ENCODE measurements around the gene TUBA1C. TPM values are rescaled to one million over a fixed set of nuclear protein-coding genes. Genes with fewer than 3 reads are reported as not detected.

TUBA1C gene
- total RNA-seq, 1 experiment from 2014 or later = 1,698 TPM

DNA sequence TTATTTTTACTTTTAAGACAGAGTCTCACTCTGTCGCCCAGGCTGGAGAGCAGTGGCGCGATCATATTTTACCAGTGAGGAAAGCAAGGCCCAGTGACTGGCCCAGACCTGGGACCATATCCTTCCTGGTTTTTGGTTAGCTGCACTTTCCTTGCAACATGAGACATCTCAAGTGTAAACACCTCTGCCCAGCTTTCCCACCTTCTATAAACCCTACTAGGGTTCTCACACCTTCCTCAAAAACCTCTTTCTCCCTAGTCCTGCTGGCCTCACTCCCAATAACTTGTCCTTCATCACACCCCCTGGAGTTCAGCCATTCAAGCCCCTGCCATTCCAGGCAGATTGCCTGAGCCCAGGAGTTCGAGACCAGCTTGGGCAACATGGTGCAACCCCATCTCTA lies 19.8 kb downstream of the TUBA1C start:
- Histone ChIP-seq H3K36me3 (replicated peaks; ENCODE audit: control insufficient read depth, insufficient read depth, low read length) (no peaks in the 10 kb centered on the region), H3K27me3 (ENCODE audit: control insufficient read depth, insufficient read depth, low read length) (peaks cover 7% of the 10 kb centered on the region; the same call in 1 of the 2 replicates)
- no peak for DNase-seq

DNA sequence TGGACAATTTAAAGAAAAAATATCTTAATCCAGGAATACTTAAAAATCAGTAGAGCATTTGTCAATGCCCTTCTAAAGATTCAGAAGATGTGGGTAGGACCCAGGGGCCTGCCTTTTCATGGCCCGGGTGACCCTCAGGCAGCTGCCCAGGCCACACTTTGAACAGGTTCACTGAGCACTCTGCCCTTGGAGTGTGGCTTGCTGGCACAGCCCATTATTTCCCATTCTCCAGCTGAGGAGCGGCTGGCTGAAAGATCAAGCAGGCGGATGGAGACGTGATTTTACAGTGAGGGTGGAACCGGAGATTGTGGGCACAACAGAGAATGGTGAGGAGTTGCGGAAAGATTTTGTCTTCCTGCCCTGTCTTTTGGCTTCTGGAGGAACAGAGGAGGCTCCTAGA lies 23.0 kb downstream of the TUBA1C start:
- no peak overlapping the region for H3K4me3 ChIP-seq (ENCODE audit: insufficient read depth, low read depth, low read length)
- DNase-seq = no peak
- no peaks in the 10 kb centered on the region for H3K36me3 ChIP-seq (replicated peaks; ENCODE audit: control insufficient read depth, insufficient read depth, low read length)
- H3K27me3 ChIP-seq (ENCODE audit: control insufficient read depth, insufficient read depth, low read length) = peaks cover 17% of the 10 kb centered on the region

More for the DNA sequence above, 19.8 kb downstream of the TUBA1C start:
- H3K4me3 ChIP-seq (ENCODE audit: insufficient read depth, low read depth, low read length) = no peak overlapping the region

DNA sequence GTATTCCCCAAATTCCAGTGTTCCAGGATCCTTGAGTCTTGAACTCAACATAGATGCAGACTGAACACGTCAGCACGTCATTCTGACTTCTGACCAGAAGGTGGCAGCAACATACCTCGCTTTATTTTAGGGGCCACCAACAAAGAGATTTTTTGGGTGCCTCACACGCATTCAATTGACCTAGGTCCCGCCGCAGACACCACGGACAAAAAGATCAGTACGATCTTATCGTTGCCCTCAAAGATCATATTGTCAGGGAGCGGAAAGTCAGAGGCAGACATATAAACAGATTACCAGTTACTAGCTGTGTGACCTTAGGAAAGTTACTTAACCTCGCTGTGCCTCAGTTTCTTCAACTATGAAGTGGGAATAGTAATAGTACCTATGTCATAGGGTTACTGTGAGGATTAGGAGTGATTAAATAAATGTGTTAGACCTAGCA lies 23.6 kb downstream of the TUBA1C start:
- Histone ChIP-seq H3K36me3 (replicated peaks; ENCODE audit: control insufficient read depth, insufficient read depth, low read length) (no peaks in the 10 kb centered on the region), H3K4me3 (ENCODE audit: insufficient read depth, low read depth, low read length) (no peak overlapping the region), H3K27me3 (ENCODE audit: control insufficient read depth, insufficient read depth, low read length) (peaks cover 23% of the 10 kb centered on the region)
- peak; percentile 82 for DNase-seq

DNA sequence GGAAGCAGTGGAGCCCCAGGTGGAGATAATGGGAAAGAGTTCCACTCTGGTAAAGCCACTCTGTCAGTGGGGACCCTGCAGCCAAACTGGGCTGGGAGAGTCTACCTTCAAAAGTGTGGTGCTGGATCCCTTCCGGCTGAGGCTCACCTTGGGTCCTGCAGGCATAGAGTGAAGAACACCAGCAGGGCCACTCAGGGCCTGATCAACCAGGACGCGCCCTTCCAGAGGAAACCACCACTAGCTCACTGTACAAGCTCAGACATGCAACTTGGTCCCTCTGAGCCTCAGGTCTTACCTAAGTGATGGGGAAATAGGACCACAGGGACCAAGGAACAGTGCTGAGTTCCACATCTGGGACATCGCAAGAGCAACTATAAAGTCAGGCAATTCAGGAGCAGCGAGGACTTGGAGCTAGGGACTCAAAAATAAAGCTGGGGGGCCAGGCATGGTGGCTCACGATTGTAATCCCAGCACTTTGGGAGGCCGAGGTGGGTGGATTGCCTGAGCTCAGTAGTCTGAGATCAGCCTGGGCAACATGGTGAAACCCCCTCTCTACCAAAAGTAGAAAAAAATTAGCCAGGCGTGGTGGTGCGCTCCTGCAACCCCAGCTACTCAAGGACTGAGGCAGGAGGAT lies 24.2 kb downstream of the TUBA1C start:
- Histone ChIP-seq H3K36me3 (replicated peaks; ENCODE audit: control insufficient read depth, insufficient read depth, low read length) (no peaks in the 10 kb centered on the region), H3K4me3 (ENCODE audit: insufficient read depth, low read depth, low read length) (no peak overlapping the region), H3K27me3 (ENCODE audit: control insufficient read depth, insufficient read depth, low read length) (peaks cover 29% of the 10 kb centered on the region)
- DNase-seq = no peak

DNA sequence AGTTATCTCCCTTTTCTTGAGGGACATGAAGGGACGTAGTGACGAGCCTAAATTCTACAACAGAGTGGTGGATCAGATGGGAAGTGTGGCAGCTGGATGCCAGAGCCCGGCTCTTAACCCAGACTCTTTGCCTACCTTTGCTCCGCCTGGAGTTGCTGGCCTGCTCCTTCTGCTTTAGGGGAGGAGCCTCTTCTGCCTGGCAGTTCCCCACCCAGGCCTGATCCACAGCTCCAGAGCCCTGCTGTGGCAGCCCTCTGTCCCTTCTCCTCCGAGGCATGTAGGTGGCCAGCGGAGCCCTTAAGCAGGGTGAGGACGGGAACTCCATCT lies 27.8 kb downstream of the TUBA1C start:
- no peak for DNase-seq
- Histone ChIP-seq H3K4me3 (ENCODE audit: insufficient read depth, low read depth, low read length) (no peak overlapping the region; the same call in 1 of the 2 replicates), H3K36me3 (replicated peaks; ENCODE audit: control insufficient read depth, insufficient read depth, low read length) (no peaks in the 10 kb centered on the region), H3K27me3 (ENCODE audit: control insufficient read depth, insufficient read depth, low read length) (peaks cover 63% of the 10 kb centered on the region)

DNA sequence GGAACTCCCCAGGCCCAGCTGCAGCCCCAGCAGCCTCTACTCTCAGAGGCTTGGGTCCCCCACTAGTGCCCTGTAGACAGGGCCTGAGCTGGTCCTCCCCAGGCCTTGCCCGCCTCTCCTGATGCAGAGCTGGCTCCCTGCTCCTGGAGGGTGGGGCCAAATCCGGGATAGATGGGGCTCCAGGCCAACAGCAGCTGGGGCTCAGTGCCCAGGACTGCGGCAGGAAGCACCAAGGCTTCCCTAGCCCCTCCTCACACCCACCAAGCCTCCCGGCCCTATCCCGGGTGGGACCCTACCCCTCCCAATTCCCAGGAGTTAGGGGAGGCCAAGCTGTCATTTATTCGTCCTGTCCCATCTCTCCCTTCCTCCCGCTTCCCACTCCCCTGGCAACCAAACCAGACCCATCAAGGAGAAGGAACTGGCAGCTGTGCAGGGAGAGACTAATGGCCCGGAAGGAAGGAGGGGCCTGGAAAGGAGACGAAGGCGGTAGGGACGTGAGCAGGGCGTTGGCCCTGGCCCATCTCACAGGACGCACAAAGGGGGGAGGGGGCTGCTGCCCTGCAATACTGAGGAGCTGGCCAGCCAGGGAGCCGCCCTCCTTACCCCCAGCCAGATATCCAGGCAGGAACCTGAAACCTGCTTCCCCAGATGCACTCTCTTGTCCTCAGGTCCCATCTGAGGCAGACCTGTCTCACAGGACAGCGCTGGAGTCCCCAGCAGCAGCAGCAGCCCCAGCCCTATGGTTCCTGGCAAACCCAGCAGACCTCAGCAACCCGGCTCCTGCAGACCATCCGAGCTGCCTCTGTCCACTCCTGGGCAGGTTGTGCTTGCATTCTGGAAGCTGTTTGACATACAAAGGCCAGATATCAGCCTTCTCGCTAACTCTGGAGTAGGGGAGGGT lies 28.4 kb downstream of the TUBA1C start:
- Histone ChIP-seq H3K4me3 (ENCODE audit: insufficient read depth, low read depth, low read length) (peak overlapping the region; percentile 16; the same call in 1 of the 2 replicates), H3K36me3 (replicated peaks; ENCODE audit: control insufficient read depth, insufficient read depth, low read length) (no peaks in the 10 kb centered on the region), H3K27me3 (ENCODE audit: control insufficient read depth, insufficient read depth, low read length) (peaks cover 67% of the 10 kb centered on the region)
- DNase-seq = peak; percentile 70

DNA sequence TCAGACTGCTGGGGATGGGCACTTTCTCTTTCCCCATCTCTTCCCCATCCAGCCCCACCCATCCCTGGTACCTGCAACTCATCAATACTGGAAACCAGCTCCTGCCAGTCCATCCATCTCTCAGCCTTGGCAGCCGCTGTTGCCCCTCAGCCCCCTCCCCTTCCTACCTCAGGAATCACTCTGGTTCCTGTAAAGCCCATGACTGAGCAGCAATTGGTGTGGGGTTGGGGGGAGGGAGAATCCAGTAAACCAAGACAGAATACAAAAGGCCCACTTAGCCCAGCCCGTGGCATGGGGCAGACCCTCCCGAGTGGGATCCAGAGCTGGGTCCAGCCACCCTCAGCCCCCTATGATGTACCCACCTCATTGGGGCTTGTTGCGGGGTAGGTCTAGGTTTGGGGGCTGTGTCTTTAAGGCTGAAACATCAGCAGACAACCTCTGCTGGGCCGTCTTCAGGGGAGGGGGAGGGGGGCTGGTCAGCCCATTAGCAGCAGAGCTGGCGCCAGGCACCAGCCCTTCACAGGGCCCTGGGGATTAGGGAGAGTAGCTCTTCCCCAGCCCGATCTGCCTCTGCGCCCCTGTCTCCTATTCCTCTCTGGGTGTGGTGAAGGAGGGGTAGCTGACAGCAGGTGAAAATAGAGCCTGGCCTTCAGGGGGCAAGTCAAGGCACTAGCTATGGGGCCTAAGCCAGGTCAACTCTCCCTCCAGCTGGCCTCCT lies 29.4 kb downstream of the TUBA1C start:
- Histone ChIP-seq H3K27me3 (ENCODE audit: control insufficient read depth, insufficient read depth, low read length) (peaks cover 69% of the 10 kb centered on the region), H3K36me3 (replicated peaks; ENCODE audit: control insufficient read depth, insufficient read depth, low read length) (no peaks in the 10 kb centered on the region), H3K4me3 (ENCODE audit: insufficient read depth, low read depth, low read length) (no peak overlapping the region)
- peak; percentile 66 for DNase-seq

DNA sequence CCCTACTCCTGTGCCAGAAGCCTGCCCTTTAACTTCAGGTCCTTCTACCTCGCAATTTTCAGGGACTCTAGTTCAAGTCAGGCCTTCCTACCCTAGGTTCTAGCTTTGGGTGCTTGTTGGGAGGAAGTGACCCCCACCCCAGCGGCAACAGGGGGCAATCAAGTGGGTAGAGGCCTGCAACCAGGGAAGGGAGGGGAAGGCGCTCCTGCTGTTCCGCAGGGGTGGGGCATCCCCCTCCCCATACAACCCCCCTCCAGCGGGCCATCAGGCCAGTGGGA lies 29.9 kb downstream of the TUBA1C start:
- peaks cover 69% of the 10 kb centered on the region for H3K27me3 ChIP-seq (ENCODE audit: control insufficient read depth, insufficient read depth, low read length)
- H3K36me3 ChIP-seq (replicated peaks; ENCODE audit: control insufficient read depth, insufficient read depth, low read length) = no peaks in the 10 kb centered on the region
- no peak overlapping the region; the same call in 1 of the 2 replicates for H3K4me3 ChIP-seq (ENCODE audit: insufficient read depth, low read depth, low read length)
- no peak for DNase-seq

DNA sequence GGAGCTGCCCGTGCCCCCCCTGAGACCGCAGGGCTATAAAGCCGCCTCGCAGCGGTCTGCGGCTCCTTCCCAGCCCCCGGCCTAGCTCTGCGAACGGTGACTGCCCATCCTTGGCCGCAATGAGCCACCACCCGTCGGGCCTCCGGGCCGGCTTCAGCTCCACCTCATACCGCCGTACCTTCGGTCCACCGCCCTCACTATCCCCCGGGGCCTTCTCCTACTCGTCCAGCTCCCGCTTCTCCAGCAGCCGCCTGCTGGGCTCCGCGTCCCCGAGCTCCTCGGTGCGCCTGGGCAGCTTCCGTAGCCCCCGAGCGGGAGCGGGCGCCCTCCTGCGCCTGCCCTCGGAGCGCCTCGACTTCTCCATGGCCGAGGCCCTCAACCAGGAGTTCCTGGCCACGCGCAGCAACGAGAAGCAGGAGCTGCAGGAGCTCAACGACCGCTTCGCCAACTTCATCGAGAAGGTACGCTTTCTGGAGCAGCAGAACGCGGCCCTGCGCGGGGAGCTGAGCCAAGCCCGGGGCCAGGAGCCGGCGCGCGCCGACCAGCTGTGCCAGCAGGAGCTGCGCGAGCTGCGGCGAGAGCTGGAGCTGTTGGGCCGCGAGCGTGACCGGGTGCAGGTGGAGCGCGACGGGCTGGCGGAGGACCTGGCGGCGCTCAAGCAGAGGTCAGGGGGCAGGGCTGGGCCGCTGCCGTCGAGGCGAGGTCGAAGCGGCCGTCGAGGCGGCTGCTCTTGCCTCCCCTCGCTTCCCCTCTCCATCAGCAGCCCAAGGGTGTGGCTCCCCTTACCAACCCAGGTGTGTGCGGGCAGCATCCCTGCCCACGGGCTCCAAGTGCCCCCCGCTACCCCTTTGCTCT lies 30.4 kb downstream of the TUBA1C start, which contains the start of gene PRPH:
TSS of gene PRPH (plus strand) at position 66 of the 855 bp plus-strand sequence. CDS start at position 120, 54 bp downstream.
- peak; percentile 78 for DNase-seq
- Histone ChIP-seq H3K4me3 (ENCODE audit: insufficient read depth, low read depth, low read length) (peak within 1 kb of the TSS; percentile 23), H3K27me3 (ENCODE audit: control insufficient read depth, insufficient read depth, low read length) (peaks cover 69% of the 10 kb centered on the region), H3K36me3 (replicated peaks; ENCODE audit: control insufficient read depth, insufficient read depth, low read length) (no peaks in the 10 kb centered on the region)

DNA sequence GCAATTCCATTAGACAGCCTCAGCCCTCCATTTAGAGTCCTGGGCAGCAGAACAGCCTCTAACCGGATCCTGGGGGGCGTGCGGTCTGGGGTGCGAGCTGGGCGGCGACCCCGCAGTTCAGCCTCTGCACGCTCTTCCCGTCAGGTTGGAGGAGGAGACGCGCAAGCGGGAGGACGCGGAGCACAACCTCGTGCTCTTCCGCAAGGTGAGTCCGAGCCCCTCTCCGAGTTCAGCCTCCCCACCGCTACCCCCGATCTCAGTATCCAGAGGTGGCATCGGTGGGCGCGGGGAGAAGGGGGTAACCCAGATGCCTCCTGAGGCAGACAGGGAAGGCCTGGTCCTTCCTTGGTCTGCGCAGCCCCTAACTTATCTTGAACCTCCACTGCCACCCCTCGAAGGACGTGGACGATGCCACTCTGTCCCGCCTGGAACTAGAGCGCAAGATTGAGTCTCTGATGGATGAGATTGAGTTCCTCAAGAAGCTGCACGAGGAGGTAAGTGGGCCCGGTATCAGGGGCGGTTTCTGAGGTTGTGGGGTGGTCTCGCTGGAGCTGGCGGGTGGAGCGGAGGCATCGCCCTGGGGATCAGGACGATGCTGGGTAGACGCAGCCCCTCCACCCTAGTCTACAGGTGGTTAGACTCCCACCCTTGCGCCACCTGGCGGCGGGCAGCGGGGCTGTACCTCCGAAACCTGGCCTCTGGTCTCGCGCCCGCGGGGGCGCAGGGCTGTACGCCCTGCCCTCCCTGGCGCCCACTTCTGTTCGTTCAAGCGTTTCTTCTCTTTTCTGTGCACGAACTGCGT lies 31.4 kb downstream of the TUBA1C start:
- H3K4me3 ChIP-seq (ENCODE audit: insufficient read depth, low read depth, low read length) = peak overlapping the region; percentile 34; the same call in 1 of the 2 replicates

DNA sequence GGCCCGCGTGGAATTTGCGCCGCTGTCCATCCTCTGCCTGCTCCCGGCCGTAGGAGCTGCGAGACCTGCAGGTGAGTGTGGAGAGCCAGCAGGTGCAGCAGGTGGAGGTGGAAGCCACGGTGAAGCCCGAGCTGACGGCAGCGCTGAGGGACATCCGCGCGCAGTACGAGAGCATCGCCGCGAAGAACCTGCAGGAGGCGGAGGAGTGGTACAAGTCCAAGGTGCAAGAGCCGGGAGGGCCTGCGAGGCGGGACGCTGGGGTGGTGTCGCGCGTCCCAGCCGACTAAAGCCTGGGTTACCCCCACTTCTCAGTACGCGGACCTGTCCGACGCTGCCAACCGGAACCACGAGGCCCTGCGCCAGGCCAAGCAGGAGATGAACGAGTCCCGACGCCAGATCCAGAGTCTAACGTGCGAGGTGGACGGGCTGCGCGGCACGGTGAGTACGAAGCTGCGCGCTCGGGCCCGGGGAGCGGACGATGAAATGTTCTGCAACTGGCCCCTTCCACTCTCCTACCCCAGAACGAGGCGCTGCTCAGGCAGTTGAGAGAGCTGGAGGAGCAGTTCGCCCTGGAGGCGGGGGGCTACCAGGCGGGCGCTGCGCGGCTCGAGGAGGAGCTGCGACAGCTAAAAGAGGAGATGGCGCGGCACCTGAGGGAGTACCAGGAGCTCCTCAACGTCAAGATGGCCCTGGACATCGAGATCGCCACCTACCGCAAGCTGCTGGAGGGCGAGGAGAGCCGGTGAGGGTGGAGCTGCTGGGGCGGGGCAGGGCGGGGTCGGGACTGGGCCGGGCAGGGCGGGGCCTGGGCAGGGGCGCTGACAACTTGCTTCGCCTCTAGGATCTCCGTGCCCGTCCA lies 32.2 kb downstream of the TUBA1C start:
- Histone ChIP-seq H3K36me3 (replicated peaks; ENCODE audit: control insufficient read depth, insufficient read depth, low read length) (no peaks in the 10 kb centered on the region), H3K4me3 (ENCODE audit: insufficient read depth, low read depth, low read length) (peak overlapping the region; percentile 34), H3K27me3 (ENCODE audit: control insufficient read depth, insufficient read depth, low read length) (peaks cover 66% of the 10 kb centered on the region)
- peak; percentile 94 for DNase-seq

More for the DNA sequence above, 31.4 kb downstream of the TUBA1C start:
- H3K36me3 ChIP-seq (replicated peaks; ENCODE audit: control insufficient read depth, insufficient read depth, low read length) = no peaks in the 10 kb centered on the region
- peak; percentile 97 for DNase-seq
- peaks cover 69% of the 10 kb centered on the region for H3K27me3 ChIP-seq (ENCODE audit: control insufficient read depth, insufficient read depth, low read length)

DNA sequence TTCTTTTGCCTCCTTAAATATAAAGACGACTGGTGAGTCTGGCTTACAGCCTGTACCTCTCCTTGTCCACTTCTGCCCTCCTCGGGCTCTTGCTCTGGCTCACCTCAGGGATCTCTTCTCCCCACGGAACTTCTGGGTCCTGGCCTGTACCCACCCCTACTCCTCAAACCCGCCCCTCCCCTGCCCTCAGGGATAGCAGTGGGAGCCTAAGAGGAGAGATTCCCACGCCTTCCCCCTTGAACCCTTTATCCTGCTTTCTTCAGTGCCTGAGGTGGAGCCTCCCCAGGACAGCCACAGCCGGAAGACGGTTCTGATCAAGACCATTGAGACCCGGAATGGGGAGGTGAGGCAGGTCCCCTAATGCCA lies 32.8 kb downstream of the TUBA1C start:
- peak overlapping the region; percentile 16; the same call in 1 of the 2 replicates for H3K4me3 ChIP-seq (ENCODE audit: insufficient read depth, low read depth, low read length)
- peaks cover 61% of the 10 kb centered on the region for H3K27me3 ChIP-seq (ENCODE audit: control insufficient read depth, insufficient read depth, low read length)
- no peaks in the 10 kb centered on the region for H3K36me3 ChIP-seq (replicated peaks; ENCODE audit: control insufficient read depth, insufficient read depth, low read length)
- no peak for DNase-seq

DNA sequence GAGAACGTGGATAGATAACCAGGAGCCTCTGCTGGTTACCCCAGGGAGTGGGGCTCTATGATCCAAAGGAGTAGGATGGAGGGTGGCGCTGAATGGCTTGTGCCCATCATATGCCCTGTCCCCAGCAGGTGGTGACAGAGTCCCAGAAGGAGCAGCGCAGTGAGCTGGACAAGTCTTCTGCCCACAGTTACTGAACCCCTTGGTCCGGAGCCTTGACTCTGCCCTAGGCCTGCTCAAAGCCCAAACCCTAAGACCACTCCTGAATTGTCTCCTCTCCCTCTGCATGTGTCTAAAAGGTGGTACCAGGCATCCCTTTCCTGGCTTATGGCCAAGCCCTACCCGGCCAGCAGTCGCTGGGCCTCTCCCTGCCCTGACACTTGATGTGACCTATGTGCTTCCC lies 33.3 kb downstream of the TUBA1C start:
- Histone ChIP-seq H3K4me3 (ENCODE audit: insufficient read depth, low read depth, low read length) (no peak overlapping the region), H3K27me3 (ENCODE audit: control insufficient read depth, insufficient read depth, low read length) (peaks cover 60% of the 10 kb centered on the region)
- no peak for DNase-seq

More for the DNA sequence above, 33.3 kb downstream of the TUBA1C start:
- H3K36me3 ChIP-seq (replicated peaks; ENCODE audit: control insufficient read depth, insufficient read depth, low read length) = no peaks in the 10 kb centered on the region
